Suppressor macrophage treated with lipopolysaccharide for 4 hours (primary cell): Measurements from ENCODE around the gene USF2.

Source experiments
- DNase-seq: peaks from one replicate; pipeline ENCODE4 v3.0.0-alpha.2; 2020

USF2 gene

DNA sequence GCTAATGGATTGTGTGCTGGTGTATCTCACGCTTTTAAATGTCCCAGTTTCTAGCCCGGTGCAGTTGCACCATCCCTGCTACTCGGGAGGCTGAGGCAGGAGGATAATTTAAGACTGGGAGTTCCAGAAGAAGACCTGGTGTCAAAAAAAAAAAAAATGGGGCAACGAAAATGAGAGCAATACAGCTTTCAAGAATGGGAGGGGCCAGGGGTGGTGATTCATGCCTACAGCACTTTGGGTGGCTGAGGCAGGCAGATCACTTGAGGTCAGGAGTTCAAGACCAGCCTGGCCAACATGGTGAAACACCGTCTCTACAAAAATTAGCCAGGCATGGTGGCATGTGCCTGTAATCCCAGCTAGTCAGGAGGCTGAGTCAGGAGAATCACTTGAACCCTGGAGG, 17.3 kb downstream of the USF2 start:
- peak; percentile 71 for DNase-seq

GRCh38 chr19:35287713-35288112, 19.0 kb downstream of the USF2 start:
- DNase-seq: no peak

DNA sequence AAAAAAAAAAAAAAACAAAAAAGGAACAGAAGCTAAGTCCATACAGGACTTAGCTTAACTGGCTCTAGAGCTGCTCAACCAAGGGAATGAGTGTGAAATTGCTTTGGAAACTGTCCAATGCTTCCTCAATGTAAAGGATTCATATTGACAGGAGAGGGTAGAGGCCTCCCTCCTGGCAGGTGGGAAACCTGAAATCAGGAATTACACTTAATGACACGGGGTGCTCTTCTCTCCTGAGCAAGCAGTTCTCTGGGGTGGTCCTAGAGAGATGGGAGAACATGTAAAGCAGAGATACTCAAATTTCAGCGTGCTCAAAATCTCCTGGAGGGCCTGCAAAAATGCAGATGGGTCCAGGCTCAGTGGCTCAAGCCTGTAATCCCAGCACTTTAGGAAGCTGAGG, 19.6 kb downstream of the USF2 start:
- DNase-seq: no peak

DNA sequence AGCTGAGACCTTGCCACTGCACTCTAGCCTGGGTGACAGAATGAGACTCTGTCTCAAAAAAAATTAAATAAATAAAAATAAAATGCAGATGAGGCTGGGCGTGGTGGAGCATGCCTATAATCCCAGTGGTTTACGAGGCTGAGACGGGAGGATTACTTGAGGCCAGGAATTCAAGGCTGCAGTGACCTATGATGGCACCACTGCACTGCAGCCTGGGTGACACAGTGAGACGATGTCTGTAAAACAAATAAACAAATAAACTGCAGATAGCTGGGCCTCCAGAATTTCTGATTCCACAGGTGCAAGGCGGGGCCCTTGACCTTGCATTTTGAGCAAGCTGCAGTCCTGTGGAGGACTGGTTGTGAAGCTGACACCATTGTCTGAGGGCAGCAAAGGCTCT, 20.1 kb downstream of the USF2 start:
- no peak for DNase-seq

DNA sequence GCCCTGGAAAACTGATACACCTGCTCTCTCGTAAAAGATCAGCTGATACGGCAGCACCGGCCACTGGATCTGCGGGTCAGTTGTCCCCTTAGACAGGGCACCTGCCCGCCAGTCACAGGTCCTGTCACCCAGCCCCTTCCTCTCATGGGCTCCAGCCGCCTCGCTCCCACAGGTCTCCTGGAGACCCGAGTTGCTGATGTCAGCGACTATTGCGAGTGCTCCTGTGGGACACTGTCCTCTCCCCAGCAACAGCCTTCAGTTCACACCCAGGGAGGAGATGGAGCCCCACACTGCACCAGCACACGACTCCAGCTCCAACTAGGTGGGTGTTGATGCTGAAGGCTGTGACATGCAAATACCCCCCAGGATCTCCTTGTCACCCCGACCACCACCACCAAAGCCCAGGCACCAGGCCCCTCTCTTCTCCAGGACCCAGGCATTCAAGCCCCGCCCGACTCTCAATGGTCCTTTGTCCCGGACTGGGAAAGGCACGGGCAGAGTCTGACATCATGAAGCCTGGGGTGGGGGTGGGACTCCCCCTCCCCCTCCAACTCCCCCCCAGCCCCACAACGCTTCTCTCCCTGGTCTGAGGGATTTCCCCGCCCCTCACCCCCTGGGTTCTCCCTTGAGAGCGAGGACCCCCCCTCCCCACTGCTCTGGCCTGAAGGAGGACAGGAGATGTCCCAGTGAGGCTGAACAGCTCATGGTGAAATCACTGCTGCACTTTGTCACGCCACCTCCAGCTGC, 21.8 kb downstream of the USF2 start:
- DNase-seq: no peak

DNA sequence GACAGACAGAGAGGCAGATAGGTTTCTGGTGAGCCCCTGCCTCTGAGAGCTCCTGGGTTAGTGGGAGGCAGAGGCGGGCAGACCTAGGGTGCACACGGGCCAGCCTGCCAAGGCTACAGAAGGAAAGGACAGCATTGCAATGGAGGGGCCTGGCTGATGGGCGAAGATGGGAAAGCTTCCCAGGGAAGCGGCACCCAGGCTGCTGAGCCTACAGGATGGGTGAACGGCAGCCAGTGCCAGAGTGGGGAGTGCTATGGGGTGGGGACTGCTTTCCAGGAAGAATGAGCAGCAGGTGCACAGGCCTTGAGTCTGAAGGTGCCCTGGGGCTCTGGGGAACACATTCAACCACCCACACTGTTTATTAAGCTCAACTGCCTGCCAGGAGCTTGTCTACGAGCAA, 22.5 kb downstream of the USF2 start:
- DNase-seq: no peak

GRCh38 chr19:35291916-35292315, 23.2 kb downstream of the USF2 start, which contains the start of gene MAG:
MAG (plus strand) TSS chr19:35292161; CDS start chr19:35295409, 3,248 bp downstream.
- no peak for DNase-seq

DNA sequence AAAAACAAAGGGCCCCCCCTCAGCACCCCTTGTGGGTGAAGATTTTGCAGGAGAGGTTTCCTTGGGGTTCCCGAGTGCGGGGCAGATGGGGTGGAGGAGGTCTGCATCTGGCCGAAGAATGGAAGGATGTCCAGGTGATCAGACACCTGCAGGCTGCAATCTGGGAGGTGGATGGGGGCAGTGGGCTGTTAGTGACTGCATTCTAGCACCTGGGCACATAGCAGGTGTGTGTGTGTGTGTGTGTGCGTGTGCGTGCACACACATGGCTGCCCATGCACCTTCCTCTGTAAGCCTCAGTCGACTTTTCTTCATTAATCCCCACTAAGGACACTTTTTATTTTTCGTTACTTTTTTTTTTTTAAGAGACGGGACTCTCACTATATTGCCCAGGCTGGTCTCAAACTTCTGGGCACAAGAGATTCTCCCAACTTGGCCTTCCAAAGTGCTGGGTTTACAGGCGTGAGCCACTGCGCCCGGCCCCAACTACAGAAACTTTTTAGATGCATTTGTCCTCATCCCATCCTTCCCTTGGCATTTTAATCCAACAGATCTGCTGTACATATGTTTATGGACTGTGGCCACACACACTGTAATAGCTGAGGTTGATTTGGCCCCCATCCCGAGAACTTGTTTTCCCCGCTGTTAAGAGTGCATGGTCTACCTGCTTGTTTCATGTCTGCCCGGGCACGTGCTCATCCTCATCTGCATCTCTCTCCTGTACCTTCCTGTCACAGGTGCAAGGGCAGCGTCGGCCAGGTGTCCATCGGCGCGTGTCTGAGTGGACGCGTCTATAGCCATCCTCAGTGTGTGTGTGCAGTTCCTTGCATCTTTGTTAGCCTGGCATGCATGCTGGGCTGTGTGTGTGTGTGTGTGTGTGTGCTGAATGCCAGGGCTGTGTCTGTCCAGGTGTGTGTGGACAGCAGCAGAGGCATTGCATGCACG, 23.9 kb downstream of the USF2 start:
- no peak for DNase-seq

DNA sequence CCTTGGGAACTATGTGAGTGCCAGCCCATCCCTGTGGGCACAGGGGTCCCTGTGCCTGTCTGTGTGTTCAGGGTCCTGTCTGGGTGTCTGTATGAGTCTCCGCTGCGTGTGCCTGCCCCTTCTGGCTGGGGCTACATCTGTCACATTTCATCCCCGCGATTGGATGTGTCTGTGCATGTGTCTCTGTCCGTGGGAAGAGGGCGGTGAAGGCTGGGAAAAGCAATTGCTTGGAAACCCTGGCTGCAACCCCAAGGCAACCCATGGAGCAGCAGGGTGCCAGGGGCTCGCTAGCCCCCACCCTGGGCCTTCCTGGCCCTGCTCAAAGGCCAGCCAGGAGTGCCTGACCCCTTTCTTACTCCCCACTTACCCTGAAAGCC, 24.6 kb downstream of the USF2 start:
- DNase-seq: no peak

DNA sequence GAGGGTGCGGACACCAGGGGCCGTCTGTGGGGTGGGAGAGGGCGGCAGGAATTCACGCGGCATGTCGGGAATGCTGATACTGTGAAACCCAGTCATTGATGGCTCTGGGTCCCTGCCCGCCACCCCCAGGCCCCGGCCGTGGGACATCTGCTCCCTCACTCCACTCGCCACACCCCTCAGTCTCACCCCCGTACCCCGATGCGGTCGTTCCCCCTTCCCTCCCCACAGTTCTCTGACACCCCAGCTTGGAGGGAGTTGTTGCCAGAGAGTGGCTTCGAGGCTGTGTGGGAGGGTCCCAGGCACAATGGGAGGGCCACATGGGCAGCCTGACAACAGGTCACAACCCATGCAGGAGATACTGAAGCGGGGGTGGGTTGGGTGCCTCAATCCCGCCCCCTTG, 25.0 kb downstream of the USF2 start:
- no peak for DNase-seq

DNA sequence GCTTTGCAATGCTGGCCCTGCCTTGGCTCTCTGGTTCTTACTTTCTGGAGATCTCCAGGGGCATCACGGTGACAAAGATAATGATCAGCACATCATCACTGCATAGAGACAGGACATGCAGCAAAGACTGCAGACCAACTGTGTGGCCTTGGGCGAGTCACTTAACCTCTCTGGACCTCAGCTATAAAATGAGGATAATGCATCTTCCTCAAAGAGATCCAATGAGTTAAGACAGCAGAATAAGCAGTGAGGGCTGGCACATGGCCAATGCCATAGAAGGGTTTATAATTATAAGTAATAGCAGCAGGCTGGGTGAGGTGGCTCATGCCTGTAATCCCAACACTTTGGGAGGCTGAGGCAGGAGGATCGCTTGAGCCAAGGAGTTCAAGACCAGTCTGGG, 25.6 kb downstream of the USF2 start:
- DNase-seq: no peak

GRCh38 chr19:35294859-35295791, 26.4 kb downstream of the USF2 start:
- no peak for DNase-seq

DNA sequence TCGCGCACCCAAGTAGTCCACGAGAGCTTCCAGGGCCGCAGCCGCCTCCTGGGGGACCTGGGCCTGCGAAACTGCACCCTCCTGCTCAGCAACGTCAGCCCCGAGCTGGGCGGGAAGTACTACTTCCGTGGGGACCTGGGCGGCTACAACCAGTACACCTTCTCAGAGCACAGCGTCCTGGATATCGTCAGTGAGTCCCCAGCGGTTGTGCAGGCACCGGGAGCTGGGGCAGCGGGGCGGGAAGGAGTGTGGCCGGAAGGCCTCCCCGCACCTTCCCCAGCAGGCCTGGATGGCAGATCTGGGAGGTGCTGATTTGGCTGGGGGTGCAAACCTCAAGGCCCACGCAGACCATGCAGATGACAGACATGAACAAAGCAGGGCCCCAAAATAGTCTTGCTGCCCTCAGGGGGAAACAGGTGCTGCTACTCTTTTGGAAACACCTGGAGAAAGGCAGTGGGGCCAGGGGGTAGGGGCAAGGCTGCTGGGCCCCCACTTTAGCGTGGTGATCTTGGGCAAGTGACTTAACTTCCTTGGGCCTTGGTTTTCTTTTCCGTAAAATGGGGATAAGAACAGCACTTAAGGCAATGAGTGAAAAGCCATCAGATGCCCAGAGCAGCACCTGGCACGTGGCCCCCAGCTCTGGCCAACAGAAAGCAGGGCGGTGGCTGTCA, 27.2 kb downstream of the USF2 start:
- no peak for DNase-seq

- no peak for DNase-seq
These were observed 28.1 kb downstream of the USF2 start for GRCh38 chr19:35296644-35297514.

- DNase-seq: no peak
These were observed 28.7 kb downstream of the USF2 start for GRCh38 chr19:35297515-35297848.

GRCh38 chr19:35297922-35298321, 29.2 kb downstream of the USF2 start:
- DNase-seq: no peak

- no peak for DNase-seq
These were observed 29.8 kb downstream of the USF2 start for GRCh38 chr19:35298561-35298972.

DNA sequence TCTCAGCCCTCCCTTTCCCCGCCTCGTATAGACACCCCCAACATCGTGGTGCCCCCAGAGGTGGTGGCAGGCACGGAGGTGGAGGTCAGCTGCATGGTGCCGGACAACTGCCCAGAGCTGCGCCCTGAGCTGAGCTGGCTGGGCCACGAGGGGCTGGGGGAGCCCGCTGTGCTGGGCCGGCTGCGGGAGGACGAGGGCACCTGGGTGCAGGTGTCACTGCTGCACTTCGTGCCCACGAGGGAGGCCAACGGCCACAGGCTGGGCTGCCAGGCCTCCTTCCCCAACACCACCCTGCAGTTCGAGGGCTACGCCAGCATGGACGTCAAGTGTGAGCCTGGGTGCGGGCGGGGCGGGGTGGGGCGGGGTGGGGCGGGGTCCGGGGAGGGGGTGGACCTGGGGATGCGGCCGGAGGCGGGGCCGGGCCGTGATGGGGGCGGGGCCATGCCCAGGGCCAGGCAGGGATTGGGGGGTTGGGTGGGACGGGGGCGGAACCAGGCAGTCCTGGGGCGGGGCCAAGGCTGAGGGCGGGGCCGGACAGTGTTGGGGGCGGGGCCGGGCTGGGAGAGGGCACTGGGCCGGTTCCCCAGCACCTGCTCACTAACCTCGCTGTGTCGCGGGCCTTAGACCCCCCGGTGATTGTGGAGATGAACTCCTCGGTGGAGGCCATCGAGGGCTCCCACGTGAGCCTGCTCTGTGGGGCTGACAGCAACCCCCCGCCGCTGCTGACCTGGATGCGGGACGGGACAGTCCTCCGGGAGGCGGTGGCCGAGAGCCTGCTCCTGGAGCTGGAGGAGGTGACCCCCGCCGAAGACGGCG, 31.0 kb downstream of the USF2 start:
- no peak for DNase-seq

GRCh38 chr19:35300339-35300649, 31.5 kb downstream of the USF2 start:
- DNase-seq: no peak

DNA sequence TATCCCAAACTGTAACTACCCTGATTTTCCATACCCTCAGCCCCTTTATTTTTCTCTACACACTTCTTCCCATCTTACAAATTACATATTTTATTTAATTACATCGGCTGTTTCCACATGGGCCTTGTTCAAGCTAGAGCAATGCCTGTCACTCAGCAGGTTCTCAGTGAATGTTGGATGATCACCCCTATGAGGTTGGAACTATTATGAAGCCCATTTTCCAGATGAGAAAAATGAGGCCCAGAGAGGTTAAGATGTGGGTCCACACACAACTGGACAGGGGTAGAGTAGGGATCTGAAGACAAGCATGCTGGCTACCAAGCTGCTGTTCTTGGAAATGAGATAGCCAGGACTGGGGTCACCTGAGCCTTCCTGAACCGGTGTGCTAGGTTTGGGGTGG, 33.2 kb downstream of the USF2 start:
- DNase-seq: no peak

DNA sequence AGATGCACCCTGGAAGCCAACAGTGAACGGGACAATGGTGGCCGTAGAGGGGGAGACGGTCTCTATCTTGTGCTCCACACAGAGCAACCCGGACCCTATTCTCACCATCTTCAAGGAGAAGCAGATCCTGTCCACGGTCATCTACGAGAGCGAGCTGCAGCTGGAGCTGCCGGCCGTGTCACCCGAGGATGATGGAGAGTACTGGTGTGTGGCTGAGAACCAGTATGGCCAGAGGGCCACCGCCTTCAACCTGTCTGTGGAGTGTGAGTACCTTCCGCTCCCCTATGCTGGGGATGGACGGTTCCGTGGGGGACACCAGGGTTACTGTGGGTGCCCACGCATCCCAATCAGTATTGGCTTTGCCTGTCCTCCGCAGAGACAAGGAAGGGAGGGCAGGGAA, 33.7 kb downstream of the USF2 start:
- DNase-seq: no peak
